ENCODE measurements around the gene MRPL1.
"Not testable (repeated sequence)": the region's sequence is repeated elsewhere in the genome, so short reads cannot be mapped to it uniquely, and the experiment has no call there.

MRPL1 gene

GRCh38 chr4:77920371-77920770 lies 57.7 kb downstream of the MRPL1 start:
- DNase-seq, result no peak

- DNase-seq, result no peak
Observed at GRCh38 chr4:77921701-77922100, 59.1 kb downstream of the MRPL1 start.

- no peak for DNase-seq
Observed at GRCh38 chr4:77922158-77923094, 59.8 kb downstream of the MRPL1 start.

GRCh38 chr4:77927991-77928925 lies 65.6 kb downstream of the MRPL1 start:
- DNase-seq, result no peak

GRCh38 chr4:77930154-77930639 lies 67.6 kb downstream of the MRPL1 start:
- no peak for DNase-seq

- no peak for DNase-seq
Observed at GRCh38 chr4:77930876-77931275, 68.2 kb downstream of the MRPL1 start.

- DNase-seq, result no peak
Observed at GRCh38 chr4:77931452-77932135, 69.0 kb downstream of the MRPL1 start.

GRCh38 chr4:77938560-77938959 lies 75.9 kb downstream of the MRPL1 start:
- DNase-seq, result no peak

GRCh38 chr4:77945929-77946328 lies 83.3 kb downstream of the MRPL1 start:
- DNase-seq, result not testable (repeated sequence)

GRCh38 chr4:77950203-77950602 lies 87.6 kb downstream of the MRPL1 start:
- no peak for DNase-seq

- no peak for DNase-seq
Observed at GRCh38 chr4:77952457-77952856, 89.8 kb downstream of the MRPL1 start.

- no peak for DNase-seq
Observed at GRCh38 chr4:77954690-77955089, 92.1 kb downstream of the MRPL1 start.

- DNase-seq, result no peak
Observed at GRCh38 chr4:77956917-77957316, 94.3 kb downstream of the MRPL1 start.

- DNase-seq, result no peak
Observed at GRCh38 chr4:77958897-77959296, 96.3 kb downstream of the MRPL1 start.

GRCh38 chr4:77959566-77960338 lies 97.1 kb downstream of the MRPL1 start:
- no peak for DNase-seq

GRCh38 chr4:77960367-77960766 lies 97.7 kb downstream of the MRPL1 start:
- DNase-seq, result no peak

- DNase-seq, result no peak
Observed at GRCh38 chr4:77963004-77963403, 100.4 kb downstream of the MRPL1 start.

- not testable (repeated sequence) for DNase-seq
Observed at GRCh38 chr4:77973657-77974056, 111.0 kb downstream of the MRPL1 start.

GRCh38 chr4:77982900-77983540 lies 120.4 kb downstream of the MRPL1 start:
- not testable (repeated sequence) for DNase-seq

GRCh38 chr4:77983612-77984311 lies 121.1 kb downstream of the MRPL1 start:
- not testable (repeated sequence) for DNase-seq

GRCh38 chr4:77989968-77990367 lies 127.3 kb downstream of the MRPL1 start:
- DNase-seq, result no peak

Measured in activated T-cell treated with anti-CD3 and anti-CD28 coated beads for 4 hours (primary cell).